DND-41 (cell line): ENCODE results near the gene ADAMTS1.

Experiments
- ATAC-seq: fragments of 200-7000 bp; cut with Tn5 transposase; 3 replicates; pipeline ENCODE4 v1.9.1; 2021; ENCODE audit warnings: low read depth; ENCODE audit not compliant: insufficient read depth
- DNase-seq: peaks from one replicate; pipeline ENCODE4 v3.0.0-alpha.2; 2020
- H2AFZ ChIP-seq: 2 replicates; pipeline ENCODE4 v1.6.0; 2012; ENCODE audit warnings: low read depth, low read length
- H3K27ac ChIP-seq: 2 replicates; pipeline ENCODE4 v1.5.1; 2012; ENCODE audit warnings: low read length, inconsistent platforms
- H3K27me3 ChIP-seq: fragments of 200-600 bp; sonication (generic); 2 replicates; pipeline ENCODE4 v1.6.0; 2012; ENCODE audit warnings: low read length, mild to moderate bottlenecking, inconsistent platforms; ENCODE audit not compliant: insufficient read depth, poor library complexity
- H3K36me3 ChIP-seq: 2 replicates; pipeline ENCODE4 v1.5.1; 2012; ENCODE audit warnings: low read length, inconsistent platforms; ENCODE audit not compliant: insufficient read depth
- H3K4me1 ChIP-seq: 2 replicates; pipeline ENCODE4 v1.5.1; 2012; ENCODE audit warnings: mild to moderate bottlenecking, low read length; ENCODE audit not compliant: insufficient read depth
- H3K4me2 ChIP-seq: 2 replicates; pipeline ENCODE4 v1.6.0; 2012; ENCODE audit warnings: mild to moderate bottlenecking, moderate library complexity, low read length, inconsistent platforms; ENCODE audit not compliant: insufficient read depth
- H3K4me3 ChIP-seq, 2 experiments: fragments of 200-600 bp in 1 of 2; shearing (Covaris generic) in 1 of 2; 2 replicates each; pipeline ENCODE4 v1.5.1; 2012 to 2016; ENCODE audit warnings: inconsistent platforms in 2 of 2, low read length in 2 of 2, mild to moderate bottlenecking in 2 of 2, low read depth in 1 of 2, moderate library complexity in 1 of 2
- H3K79me2 ChIP-seq: 2 replicates; pipeline ENCODE4 v1.6.0; 2012; ENCODE audit warnings: low read length, inconsistent platforms; ENCODE audit not compliant: insufficient read depth
- H3K9ac ChIP-seq: 2 replicates; pipeline ENCODE4 v1.6.0; 2012; ENCODE audit warnings: low read depth, mild to moderate bottlenecking, inconsistent platforms, low read length, moderate library complexity
- H3K9me3 ChIP-seq: 2 replicates; pipeline ENCODE4 v1.5.1; 2012; ENCODE audit warnings: low read length, moderate library complexity, mild to moderate bottlenecking, inconsistent platforms; ENCODE audit not compliant: insufficient read depth, severe bottlenecking
- H4K20me1 ChIP-seq: 2 replicates; pipeline ENCODE4 v1.6.0; 2012; ENCODE audit warnings: low read length; ENCODE audit not compliant: insufficient read depth
- CTCF ChIP-seq: IDR thresholded peaks from 2 replicates; pipeline ENCODE4 v1.5.1; 2012; ENCODE audit warnings: borderline replicate concordance, low read length, moderate library complexity, mild to moderate bottlenecking; ENCODE audit not compliant: poor library complexity, severe bottlenecking; ENCODE audit errors: extremely low read depth
- EZH2 ChIP-seq: IDR thresholded peaks from 3 replicates; pipeline ENCODE4 v1.6.1; 2012; ENCODE audit warnings: borderline replicate concordance, low read depth, mild to moderate bottlenecking, moderate library complexity, low read length, inconsistent platforms; ENCODE audit not compliant: severe bottlenecking

Gene ADAMTS1

GRCh38 chr21:26846036-26846931, 1.1 kb upstream of the ADAMTS1 start:
- TF ChIP-seq EZH2: no peak
- TF ChIP-seq CTCF: no peak
- no peak overlapping the region for H3K9ac ChIP-seq
- ATAC-seq: no peak
- H3K4me2 ChIP-seq: no peak overlapping the region
- no peaks in the 10 kb centered on the region for H3K79me2 ChIP-seq
- H2AFZ ChIP-seq: no peak overlapping the region
- H3K27ac ChIP-seq: no peak overlapping the region
- no peak for DNase-seq
- peaks cover 45% of the 10 kb centered on the region for H3K4me1 ChIP-seq
- H3K4me3 ChIP-seq: no peak overlapping the region
- H4K20me1 ChIP-seq: no peaks in the 10 kb centered on the region
- H3K9me3 ChIP-seq: no peaks in the 10 kb centered on the region
- H3K36me3 ChIP-seq: no peaks in the 10 kb centered on the region
- no peaks in the 10 kb centered on the region for H3K27me3 ChIP-seq

- Histone ChIP-seq H3K27ac (no peak overlapping the region), H3K4me2 (no peak overlapping the region), H2AFZ (no peak overlapping the region), H3K27me3 (no peaks in the 10 kb centered on the region), H3K4me3 (no peak overlapping the region), H3K9ac (no peak overlapping the region), H3K4me1 (peaks cover 51% of the 10 kb centered on the region), H4K20me1 (no peaks in the 10 kb centered on the region), H3K9me3 (no peaks in the 10 kb centered on the region), H3K79me2 (no peaks in the 10 kb centered on the region), H3K36me3 (no peaks in the 10 kb centered on the region)
- DNase-seq (no peak), ATAC-seq (no peak)
- TF ChIP-seq CTCF: no peak
- no peak for TF ChIP-seq EZH2
These were observed 488 bp upstream of the ADAMTS1 start for GRCh38 chr21:26845759-26846035.

GRCh38 chr21:26844258-26845065, 747 bp downstream of the ADAMTS1 start:
- Histone ChIP-seq H3K27ac (no peak overlapping the region), H3K36me3 (no peaks in the 10 kb centered on the region), H2AFZ (no peak overlapping the region), H3K4me2 (no peak overlapping the region), H4K20me1 (no peaks in the 10 kb centered on the region), H3K9me3 (no peaks in the 10 kb centered on the region), H3K4me1 (peaks cover 58% of the 10 kb centered on the region), H3K9ac (no peak overlapping the region), H3K4me3 (no peak overlapping the region), H3K27me3 (no peaks in the 10 kb centered on the region), H3K79me2 (no peaks in the 10 kb centered on the region)
- ATAC-seq: no peak
- no peak for TF ChIP-seq CTCF
- TF ChIP-seq EZH2: no peak
- DNase-seq: no peak
